ENCODE data around the gene MEPE.

Gene MEPE, protein sequence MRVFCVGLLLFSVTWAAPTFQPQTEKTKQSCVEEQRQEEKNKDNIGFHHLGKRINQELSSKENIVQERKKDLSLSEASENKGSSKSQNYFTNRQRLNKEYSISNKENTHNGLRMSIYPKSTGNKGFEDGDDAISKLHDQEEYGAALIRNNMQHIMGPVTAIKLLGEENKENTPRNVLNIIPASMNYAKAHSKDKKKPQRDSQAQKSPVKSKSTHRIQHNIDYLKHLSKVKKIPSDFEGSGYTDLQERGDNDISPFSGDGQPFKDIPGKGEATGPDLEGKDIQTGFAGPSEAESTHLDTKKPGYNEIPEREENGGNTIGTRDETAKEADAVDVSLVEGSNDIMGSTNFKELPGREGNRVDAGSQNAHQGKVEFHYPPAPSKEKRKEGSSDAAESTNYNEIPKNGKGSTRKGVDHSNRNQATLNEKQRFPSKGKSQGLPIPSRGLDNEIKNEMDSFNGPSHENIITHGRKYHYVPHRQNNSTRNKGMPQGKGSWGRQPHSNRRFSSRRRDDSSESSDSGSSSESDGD

GRCh38 chr4:87832669-87833068, at the start of gene MEPE:
TSS of gene MEPE (plus strand) at chr4:87832969. CDS start at chr4:87834715, 1,746 bp downstream.
- no peak for DNase-seq (ENCODE audit: low read depth in 4 of 4, low spot score in 1 of 4)

GRCh38 chr4:87783781-87784180, 49.0 kb upstream of the MEPE start:
- no peak for DNase-seq (ENCODE audit: low read depth in 4 of 4, low spot score in 1 of 4)

- no peak for DNase-seq (ENCODE audit: low read depth in 4 of 4, low spot score in 1 of 4)
Observed at GRCh38 chr4:87785731-87786509, 46.8 kb upstream of the MEPE start.

DNA sequence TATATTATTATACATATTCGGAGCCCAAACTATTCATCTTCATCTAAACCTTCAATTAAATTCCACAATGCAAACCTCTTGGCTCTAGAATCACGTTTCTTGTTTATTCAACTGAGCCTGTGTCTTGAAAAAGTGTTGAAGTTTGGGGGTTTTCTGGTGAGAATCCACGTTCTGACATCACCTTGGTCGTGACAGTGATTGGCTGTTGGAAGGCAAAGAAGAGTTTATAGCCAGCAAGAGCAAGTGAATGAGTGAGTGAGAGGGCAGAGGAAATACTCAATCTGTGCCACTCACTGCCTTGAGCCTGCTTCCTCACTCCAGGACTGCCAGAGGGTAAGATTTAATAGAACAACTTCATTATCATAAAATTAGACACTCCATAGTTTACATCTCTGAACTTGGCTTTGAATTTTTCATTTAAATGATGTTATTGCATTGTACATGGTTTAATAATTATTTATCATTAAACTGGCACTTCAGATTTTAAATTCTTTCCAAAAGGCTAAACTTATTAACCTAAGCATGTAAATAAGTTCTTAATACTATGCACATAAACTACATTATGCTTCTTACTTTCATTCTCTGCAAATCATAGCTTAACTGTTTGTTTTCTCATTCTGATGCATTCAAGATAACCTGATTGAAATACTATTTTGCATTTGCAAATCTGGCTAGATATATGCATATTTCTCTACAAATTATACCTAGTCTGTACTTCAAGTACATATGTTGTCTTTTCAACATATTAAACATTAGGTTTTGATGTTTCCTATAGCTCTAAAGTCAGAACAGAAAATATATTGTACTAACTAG, 33.3 kb upstream of the MEPE start, which contains the start of gene IBSP:
TSS of gene IBSP (plus strand) at position 254 of the 813 bp plus-strand sequence. CDS start 2,808 bp downstream, outside the sequence.
- no peak for DNase-seq (ENCODE audit: low read depth in 4 of 4, low spot score in 1 of 4)

- no peak for DNase-seq (ENCODE audit: low read depth in 4 of 4, low spot score in 1 of 4)
Observed at GRCh38 chr4:87802858-87803257, 29.9 kb upstream of the MEPE start.

DNA sequence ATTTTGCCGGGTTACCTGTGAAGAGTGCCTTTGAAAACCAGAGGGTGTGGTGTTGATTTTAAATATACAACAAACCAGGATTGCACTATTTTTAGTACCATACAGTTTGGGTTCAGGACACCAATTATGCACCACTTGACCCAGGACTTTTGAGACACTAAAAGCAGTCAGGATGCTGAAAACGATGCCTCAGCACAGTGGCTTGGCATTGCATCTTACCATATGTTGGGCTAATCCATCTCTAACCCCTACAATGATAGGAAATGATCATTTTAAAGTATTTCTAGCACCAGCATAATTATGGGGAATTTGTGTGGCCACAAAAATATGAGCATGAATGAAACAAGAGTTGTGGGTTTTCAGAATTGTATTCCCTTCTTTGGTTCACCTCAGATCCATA, 29.3 kb upstream of the MEPE start:
- no peak for DNase-seq (ENCODE audit: low read depth in 4 of 4, low spot score in 1 of 4)

- no peak for DNase-seq (ENCODE audit: low read depth in 4 of 4, low spot score in 1 of 4)
Observed at GRCh38 chr4:87804871-87805270, 27.9 kb upstream of the MEPE start.

- no peak for DNase-seq (ENCODE audit: low read depth in 4 of 4, low spot score in 1 of 4)
Observed at GRCh38 chr4:87805971-87806370, 26.8 kb upstream of the MEPE start.

DNA sequence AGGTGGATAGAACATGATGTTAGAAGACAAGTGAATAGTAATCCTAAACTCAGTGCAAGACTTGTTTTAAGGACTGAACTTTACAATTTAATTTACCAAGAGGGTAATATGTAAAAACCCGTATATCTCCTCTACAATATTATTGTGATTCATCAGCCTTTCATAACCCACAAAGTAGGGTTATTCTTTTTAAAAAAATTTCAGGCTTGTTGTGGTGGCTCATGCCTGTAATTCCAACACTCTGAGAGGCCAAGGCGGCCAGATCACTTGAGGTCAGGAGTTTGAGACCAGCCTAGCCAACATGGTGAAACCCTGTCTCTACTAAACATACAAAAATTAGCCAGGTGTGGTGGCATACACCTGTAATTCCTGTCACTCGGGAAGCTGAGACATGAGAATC, 26.2 kb upstream of the MEPE start:
- no peak for DNase-seq (ENCODE audit: low read depth in 4 of 4, low spot score in 1 of 4)

- no peak for DNase-seq (ENCODE audit: low read depth in 4 of 4, low spot score in 1 of 4)
Observed at GRCh38 chr4:87807402-87807801, 25.4 kb upstream of the MEPE start.

GRCh38 chr4:87811977-87812376, 20.8 kb upstream of the MEPE start:
- DNase-seq (ENCODE audit: low read depth in 4 of 4, low spot score in 1 of 4), result no peak

DNA sequence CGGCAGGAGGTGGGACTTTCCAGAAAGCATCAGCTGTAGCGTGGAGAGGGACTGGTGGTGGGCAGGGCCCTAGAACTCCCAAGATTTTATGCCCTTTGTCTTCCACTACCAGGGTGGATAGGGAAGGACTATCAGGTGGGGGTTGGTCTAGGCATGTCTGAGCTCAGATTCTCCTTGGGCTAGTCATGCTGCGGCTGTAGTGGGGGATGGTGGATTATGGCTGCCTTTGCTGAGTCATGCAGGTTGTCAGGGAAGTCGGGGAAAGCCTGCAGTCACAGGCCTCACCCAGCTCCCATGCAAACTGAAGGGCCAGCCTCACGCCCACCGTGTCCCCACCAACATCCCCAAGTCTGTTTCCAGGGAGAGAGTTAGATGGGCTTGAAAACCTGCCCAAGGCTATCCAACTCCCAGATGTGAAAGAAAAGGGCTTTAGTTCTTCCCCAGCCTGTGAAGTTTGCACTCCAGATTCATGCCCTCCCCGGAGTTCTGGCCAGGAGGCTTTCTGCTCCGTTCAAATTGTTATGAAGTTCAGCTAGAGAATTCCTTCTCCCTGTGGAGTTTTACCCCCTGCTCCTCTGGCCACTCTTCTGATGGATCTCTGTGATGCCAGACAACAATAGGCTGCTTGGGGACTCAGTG, 13.4 kb upstream of the MEPE start:
- DNase-seq (ENCODE audit: low read depth in 4 of 4, low spot score in 1 of 4), result no peak

DNA sequence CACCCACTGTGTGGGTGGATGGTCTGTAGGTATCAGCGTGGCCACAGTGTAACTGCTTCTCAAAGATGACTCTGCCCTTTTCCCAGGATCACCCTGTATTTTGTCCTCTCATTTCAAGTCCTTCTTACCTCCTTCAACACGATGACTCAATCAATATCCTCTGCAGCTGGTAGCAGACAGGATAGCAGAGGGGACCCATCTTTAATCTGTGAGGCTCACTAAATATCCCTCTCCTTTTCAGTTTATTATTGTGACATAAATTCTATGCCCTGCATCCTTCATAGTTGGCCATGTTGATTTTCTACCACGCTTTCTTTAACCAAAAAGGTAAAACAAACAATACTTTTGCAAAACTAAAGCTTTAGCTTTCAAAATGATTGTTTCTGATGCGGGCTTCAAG, 9.6 kb upstream of the MEPE start:
- no peak for DNase-seq (ENCODE audit: low read depth in 4 of 4, low spot score in 1 of 4)

GRCh38 chr4:87823724-87824123, 9.0 kb upstream of the MEPE start:
- DNase-seq (ENCODE audit: low read depth in 4 of 4, low spot score in 1 of 4), result no peak

- DNase-seq (ENCODE audit: low read depth in 4 of 4, low spot score in 1 of 4), result no peak
Observed at GRCh38 chr4:87824352-87824751, 8.4 kb upstream of the MEPE start.

DNA sequence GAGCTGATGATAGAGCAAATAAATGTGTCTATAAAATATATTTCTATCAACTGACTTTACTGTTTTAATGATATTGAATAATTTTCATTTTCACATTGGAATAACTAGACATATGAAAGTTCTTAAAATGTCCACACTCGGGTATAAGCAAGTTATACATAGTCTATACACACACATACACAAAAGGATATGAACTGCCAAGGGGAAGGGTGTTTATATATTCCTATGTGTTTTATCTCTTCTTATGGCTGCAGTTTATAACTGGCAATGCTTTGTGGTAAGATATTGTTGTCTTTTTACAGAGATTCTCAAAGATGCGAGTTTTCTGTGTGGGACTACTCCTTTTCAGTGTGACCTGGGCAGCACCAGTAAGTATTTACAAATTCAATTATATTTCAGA, 1.6 kb downstream of the MEPE start:
- DNase-seq (ENCODE audit: low read depth in 4 of 4, low spot score in 1 of 4), result no peak

GRCh38 chr4:87835197-87835596, 2.4 kb downstream of the MEPE start:
- no peak for DNase-seq (ENCODE audit: low read depth in 4 of 4, low spot score in 1 of 4)

DNA sequence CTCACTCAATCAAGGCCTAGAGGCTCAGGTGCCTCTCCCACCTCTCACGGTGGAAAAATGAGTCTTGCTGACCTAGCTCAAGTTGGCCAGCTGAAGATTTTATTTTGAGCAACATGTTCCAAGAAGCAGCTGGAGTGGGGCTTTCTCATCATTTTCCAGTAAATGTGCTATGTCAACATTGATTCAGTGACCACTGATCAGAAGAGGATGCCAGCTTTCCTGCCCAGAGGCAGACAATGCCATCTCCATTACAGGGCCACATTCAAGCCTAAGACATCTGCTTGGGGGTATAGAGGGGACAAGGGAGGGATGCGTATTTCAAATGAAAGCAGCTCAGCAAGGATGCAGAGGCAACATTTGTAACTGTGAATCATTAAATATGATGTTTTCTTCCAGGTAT, 3.0 kb downstream of the MEPE start:
- no peak for DNase-seq (ENCODE audit: low read depth in 4 of 4, low spot score in 1 of 4)

DNA sequence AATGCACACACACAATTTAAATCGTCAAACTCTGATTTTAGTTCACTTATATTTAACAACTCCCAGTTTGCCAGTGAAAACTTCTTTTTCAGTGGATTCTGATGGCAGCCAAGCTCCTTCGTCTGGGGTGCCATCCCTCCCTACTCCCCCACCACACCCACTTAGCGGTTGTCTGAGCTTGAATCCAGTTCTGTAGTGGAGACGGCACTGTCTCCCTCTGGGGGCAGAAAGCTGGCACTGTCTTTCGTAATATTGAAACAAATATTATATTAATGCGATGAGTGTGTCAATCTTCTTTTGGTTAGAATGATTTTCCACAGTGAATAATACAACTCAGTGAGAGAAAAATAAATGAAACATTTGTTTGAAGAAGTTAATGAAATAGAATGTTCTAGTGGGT, 5.4 kb downstream of the MEPE start:
- DNase-seq (ENCODE audit: low read depth in 4 of 4, low spot score in 1 of 4), result no peak

- DNase-seq (ENCODE audit: low read depth in 4 of 4, low spot score in 1 of 4), result no peak
Observed at GRCh38 chr4:87838890-87839591, 6.3 kb downstream of the MEPE start.

Data from stimulated activated CD4-positive, alpha-beta T cell treated with anti-CD3 and anti-CD28 coated beads, Interleukin-1b, Interleukin-23, amount 100 ng/mL, for 24 hours (primary cell).